ENCODE measurements around the gene NUTF2. TPM values are rescaled to one million over a fixed set of nuclear protein-coding genes. Genes with fewer than 3 reads are reported as not detected.
A peak's percentile ranks its signal among the peaks of the same experiment; 100 is the strongest.
"Not testable (repeated sequence)": the region's sequence is repeated elsewhere in the genome, so short reads cannot be mapped to it uniquely, and the experiment has no call there.

NUTF2 gene
- total RNA-seq, 1 donor from 2014 or later: 112 TPM

DNA sequence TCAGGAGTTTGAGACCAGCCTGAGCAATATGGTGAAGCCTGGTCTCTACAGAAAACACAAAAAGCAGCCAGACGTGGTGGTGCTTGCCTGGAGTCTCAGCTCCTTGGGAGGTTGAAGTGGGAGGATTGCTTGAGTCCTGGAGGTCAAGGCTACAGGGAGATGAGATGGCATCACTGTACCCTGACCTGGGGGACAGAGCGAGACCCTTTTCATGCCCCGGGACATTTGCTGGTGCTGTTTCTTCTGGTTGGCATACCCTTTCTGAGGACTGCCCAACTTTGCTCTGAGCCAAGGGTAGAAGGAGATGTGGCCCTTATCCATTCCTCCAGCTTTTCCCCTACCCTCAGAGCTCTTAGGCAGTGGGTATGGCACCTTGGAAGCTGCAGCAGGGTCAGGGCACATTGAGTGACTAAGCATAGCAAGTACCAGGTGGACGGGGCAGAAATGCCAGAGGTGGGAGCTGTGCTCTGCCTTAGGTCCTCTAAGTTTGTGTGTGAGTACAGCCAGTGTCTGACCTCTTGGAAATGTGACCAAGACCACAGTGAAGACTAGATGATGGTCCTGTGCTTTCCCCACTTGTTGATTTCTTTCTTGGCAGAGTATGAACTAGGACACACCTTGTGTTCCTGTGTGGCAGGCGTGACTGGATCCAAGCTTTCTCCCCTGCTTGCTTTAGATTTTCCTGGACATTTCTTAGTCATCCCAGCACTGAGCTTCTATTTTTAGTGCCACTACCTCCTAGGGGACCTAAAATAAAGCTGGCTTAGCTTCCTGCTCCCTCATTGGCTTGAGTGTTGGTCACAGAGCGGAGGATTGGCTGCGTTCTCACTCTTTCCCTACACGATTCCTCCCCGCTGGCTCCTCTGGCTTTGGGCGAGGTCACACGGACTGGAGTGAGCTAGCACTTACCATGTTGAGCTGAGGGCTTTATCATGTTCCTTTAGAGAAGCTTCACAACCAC is 16.2 kb downstream of the NUTF2 start:
- peak; percentile 57 for DNase-seq (ENCODE audit: low spot score)

DNA sequence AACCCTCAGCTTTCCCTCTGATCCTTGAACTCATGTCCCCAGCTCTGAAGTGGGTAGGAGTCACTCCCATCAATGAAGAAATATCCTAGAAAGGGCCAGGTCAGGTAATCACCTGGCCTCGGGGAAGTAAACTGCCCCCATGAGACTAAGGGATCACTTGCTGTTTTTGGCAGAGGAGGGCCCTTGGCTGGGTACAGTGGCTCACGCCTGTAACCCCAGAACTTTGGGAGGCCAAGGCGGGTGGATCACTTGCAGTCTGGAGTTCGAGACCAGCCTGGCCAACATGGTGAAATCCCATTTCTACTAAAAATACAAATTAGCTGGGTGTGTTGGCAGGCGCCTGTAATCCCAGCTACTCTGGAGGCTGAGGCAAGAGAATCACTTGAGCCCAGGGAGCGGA is 17.3 kb downstream of the NUTF2 start:
- DNase-seq (ENCODE audit: low spot score): not testable (repeated sequence)

DNA sequence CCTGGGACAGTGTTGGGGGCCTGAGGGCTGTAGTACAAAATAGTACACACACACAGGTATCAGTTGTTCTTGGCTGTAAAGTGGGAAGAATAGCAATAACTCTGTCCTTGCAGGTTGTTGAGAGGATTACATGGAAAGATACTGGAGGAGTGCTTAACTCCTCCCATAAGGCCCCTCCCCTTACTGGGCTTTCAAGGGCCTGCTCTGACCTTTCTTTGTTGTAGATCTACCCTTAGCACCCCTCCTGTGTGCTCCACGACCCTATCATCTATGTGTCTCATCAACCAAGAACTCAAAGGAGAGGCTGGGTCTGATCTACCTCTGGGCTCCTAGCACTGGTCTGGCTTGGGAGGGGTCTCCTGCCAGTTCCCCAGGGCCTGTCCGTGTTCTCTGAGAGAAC is 17.9 kb downstream of the NUTF2 start:
- DNase-seq (ENCODE audit: low spot score): no peak

DNA sequence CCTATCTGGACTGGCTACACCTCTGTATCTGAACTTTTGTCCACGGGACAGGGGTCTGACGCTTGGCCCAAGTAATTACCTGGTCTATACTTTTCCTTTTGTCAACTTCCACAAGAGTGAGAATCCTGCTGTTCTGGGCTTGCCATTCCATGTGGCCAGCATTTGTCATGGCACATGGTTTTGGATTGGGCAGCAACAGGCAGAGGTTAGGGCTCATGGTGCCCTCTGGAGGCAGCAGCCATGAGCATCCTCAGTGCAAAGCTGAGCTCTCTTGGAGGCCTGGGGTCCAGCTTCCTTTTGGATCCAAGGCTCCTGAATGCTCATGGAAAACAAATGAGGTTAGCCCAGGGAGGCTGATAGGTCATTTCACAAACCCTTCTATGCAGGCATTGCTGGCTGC is 18.6 kb downstream of the NUTF2 start:
- no peak for DNase-seq (ENCODE audit: low spot score)

DNA sequence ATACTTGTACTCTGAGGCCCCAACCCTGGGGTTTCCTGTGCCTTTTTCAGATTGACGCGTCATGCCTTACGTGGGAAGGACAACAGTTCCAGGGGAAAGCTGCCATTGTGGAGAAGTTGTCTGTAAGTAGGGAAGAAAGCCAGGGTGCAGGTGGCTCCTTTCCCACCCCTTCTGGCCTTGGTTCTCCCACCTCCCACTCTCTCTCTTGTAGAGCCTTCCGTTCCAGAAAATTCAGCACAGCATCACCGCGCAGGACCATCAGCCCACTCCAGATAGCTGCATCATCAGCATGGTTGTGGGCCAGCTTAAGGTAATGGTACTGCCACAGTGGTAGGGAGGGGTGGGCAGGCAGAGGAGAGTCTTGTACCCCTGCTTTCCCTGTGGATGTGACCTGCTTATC is 21.6 kb downstream of the NUTF2 start:
- no peak for DNase-seq (ENCODE audit: low spot score)

DNA sequence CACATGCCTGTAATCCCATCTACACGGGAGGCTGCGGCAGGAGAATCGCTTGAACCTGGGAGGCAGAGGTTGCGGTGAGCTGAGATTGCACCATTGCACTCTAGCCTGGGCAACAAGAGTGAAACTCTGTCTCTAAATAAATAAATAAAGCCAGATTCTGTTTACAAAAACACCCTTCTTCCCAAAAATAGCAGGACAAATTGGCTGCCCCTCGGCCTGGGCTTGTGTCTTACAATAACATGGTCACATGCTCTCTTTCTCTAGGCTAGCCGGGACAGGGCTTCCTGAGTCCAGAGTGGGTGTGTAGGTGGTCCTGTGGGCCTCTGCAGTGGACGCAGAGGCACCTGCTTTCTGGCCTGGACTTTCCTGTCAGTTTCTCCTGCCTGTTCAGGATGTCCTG is 22.9 kb downstream of the NUTF2 start:
- no peak for DNase-seq (ENCODE audit: low spot score)

DNA sequence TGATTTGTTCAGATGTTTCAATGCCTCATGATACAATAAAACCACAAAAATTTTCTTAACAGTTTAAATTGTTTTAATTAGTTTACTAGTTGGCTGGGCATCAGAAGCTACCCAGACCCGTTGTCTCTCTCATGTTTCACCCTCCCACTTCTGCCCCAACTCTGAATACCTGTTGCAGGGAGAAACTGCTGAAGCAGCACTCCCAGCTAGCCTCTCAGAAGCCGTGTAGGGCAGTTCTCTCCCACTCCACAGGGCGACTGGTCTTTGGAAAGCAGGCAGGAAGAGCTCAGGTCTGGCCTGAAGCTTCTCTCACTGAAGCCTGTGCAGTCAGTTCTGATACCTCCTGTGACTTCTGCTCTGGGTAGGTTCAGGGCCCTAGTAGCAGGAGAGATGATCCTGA is 24.5 kb downstream of the NUTF2 start:
- DNase-seq (ENCODE audit: low spot score): no peak

DNA sequence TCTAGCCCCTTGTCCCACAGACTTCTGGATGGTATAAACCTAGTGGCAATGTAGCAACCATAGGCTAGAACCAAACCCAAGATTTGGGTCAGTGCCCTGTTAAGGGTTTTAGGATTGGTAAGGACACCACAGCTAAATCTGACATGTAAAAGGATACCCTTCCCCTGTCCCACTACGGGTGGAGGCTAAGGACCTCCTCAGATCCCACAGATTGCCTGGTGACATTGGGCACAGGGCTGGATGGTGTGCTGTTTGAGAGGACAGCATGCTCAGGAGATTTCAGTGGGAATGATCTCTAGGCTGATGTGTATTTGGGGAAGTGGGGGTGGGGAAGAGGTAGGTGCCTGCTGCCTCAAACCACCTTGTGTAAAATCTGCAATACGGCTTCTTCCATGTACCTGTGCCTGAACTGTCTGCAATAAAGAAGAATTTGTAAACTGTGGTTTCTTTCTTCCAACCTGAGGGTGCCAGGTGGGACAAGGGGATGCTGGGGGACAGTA is 25.4 kb downstream of the NUTF2 start:
- no peak for DNase-seq (ENCODE audit: low spot score)

DNA sequence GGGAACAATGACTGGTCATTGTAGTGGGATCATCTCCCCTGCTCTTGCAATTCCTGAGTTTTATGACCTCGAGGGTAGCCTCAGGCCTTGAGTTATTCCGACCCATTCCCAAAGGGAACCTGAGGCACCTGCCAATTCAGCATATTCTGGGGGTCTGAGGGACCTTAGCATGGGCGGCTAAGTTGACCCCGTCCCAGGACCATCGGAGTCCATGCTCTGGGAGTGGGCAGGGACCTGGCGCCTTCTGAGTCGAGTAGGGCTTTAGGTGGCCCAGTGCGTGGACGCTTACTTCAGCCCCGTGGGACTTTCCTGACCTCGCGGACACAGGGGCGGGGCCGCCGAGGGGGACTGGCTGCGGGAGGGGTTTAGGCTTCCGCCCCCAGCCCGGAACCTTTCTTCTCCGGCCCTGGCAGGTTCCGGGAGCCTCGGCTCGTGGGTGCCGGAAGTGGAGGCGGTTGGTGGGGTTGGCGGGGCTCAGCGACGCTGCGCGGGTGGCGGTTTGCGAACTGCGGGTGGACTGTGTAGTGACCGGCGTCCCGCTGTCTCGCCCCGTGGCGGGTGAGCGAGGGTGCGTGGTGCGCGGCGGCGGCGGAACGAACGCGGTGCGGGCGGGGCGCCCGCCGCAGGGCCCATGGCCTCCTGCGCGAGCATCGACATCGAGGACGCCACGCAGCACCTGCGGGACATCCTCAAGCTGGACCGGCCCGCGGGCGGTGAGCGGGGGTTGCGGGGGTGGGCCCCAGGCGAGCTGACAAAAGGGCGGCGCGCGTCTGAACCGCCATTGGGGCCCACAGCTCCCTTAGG is 26.1 kb downstream of the NUTF2 start, which contains the start of gene EDC4:
Gene EDC4 (plus strand): TSS at position 422 of the 804 bp plus-strand sequence. CDS start 210 bp downstream, at position 632.
- DNase-seq (ENCODE audit: low spot score): peak; percentile 75

DNA sequence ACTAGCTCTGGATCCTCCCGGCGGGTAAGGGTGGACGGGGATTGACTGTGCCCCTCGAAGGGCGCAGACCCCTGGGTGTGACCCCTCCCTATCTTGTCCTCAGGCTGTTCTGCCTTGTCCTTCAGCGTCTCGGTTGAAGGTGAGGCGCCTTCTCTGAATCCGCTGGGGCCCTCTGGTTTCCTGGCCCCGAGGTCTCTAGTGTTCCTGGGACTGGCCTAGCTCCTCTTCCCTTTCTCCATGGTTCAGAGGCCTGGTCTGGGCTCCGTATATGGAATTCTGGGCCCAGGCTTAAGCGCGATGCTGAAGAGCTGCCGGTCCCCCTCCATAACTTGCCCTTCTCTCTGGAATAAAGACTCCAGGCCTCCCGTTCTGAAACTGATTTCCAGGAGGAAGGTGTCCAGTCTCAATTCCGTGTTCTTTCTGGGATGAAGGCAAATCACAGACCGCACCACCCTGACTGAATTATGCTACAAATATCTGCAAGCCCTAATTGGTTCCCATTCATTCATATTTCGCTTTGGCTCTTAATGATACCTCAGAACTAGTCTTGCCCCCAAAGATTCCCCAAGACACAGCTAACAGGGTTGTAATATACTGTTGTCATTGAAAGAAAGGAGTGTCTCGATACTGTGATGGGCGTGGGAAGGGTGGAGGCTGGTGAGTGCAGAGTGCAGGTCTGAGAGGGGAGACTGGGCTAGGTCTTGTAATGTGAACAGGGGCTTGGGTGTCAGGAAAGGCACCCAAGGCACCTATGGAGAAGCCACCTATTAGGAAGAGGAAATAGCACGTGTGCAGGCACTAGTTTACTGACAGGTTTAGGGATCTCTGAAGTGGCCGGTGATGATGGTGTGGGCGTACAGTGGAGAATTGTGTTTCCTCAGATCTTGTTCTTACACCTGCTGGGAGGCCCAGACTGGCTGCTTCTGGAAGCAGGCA is 27.0 kb downstream of the NUTF2 start:
- no peak for DNase-seq (ENCODE audit: low spot score)

DNA sequence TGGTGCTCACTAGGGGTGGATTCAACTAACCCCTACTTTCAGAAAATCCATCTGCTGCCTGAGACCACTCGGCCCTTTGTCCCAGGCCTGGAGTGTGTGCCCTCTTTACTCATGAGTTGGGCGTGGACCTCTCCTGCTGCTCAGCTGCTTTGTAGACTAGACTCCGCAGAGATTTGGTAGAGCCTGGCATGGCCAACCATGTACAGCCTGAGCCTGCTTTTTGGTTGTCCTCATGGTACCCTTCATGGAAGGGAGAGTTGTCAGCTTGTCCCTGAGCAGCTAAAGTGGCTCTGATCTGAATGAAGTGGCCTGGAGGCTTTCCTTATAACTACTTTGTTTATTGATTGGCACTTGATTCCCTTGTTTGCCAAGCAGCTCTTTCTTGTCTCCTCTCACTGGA is 27.6 kb downstream of the NUTF2 start:
- no peak for DNase-seq (ENCODE audit: low spot score)

DNA sequence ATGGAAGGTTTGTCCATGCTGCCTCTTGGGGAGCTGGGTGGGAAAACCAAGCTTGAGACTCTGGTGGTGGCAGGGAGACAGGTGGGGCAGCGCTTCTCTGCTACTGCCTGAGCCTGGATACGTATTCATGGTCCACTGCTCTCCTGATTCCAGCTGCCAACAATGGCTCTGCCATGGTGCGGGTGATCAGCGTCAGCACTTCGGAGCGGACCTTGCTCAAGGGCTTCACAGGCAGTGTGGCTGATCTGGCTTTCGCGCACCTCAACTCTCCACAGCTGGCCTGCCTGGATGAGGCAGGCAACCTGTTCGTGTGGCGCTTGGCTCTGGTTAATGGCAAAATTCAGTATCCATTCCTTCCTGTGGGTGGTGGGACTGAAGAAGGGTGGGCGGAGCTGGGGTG is 30.3 kb downstream of the NUTF2 start:
- DNase-seq (ENCODE audit: low spot score): no peak

DNA sequence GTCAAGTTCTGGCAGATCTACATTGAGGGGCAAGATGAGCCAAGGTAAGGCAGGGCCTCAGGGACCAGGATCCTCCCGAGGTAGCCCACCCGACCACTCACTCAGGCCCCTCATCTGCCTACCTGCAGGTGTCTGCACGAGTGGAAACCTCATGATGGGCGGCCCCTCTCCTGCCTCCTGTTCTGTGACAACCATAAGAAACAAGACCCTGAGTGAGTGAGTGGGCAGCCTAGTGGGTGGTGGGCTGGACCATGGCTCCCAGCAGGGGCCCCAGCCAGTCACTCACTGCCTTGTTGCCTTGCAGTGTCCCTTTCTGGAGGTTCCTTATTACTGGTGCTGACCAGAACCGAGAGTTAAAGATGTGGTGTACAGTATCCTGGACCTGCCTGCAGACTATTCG is 31.5 kb downstream of the NUTF2 start:
- DNase-seq (ENCODE audit: low spot score): no peak

DNA sequence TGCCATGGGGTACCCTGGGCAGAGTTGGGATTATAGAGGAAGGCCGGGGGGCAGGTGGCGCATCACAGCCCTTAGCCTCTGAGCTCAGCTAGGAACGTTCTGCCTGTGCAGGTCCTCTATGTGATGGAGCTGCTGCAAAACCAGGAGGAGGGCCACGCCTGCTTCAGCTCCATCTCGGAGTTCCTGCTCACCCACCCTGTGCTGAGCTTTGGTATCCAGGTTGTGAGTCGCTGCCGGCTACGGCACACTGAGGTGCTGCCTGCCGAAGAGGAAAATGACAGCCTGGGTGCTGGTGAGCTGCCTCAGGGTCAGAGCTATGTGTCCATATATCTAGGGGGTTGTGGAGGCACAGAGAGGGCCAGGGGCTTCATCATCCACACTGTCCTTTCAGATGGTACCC is 32.1 kb downstream of the NUTF2 start:
- DNase-seq (ENCODE audit: low spot score): no peak

DNA sequence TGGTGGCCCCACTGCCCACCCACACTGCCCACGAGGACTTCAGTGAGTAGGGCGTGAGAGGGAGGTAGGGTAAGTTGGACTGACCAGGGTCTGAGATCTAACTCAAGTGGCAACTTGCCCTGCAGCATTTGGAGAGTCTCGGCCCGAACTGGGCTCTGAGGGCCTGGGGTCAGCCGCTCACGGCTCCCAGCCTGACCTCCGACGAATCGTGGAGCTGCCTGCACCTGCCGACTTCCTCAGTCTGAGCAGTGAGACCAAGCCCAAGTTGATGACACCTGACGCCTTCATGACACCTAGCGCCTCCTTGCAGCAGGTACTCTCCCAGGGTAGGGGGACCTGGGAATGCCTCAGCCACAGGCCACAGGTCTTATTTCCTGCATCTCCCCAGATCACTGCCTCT is 32.7 kb downstream of the NUTF2 start:
- DNase-seq (ENCODE audit: low spot score): no peak

DNA sequence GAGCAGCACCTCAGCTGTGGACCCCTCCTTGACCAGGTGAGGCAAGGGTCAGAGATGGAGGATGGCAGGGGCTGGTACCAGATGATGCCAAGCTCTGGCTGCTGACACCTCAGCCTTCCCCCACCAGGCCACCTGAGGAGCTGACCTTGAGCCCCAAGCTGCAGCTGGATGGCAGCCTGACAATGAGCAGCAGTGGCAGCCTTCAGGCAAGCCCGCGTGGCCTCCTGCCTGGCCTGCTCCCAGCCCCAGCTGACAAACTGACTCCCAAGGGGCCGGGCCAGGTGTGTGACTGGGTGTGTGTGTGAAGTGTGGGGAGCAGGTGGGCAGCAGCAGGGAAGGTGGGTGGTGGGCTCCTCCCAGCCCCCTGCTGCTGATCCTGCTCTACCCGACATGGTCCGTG is 33.2 kb downstream of the NUTF2 start:
- DNase-seq (ENCODE audit: low spot score): no peak

DNA sequence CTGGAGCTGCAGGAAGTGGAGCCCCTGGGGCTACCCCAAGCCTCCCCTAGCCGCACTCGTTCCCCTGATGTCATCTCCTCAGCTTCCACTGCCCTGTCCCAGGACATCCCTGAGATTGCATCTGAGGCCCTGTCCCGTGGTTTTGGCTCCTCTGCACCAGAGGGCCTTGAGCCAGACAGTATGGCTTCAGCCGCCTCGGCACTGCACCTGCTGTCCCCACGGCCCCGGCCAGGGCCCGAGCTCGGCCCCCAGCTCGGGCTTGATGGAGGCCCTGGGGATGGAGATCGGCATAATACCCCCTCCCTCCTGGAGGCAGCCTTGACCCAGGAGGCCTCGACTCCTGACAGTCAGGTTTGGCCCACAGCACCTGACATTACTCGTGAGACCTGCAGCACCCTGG is 33.9 kb downstream of the NUTF2 start:
- no peak for DNase-seq (ENCODE audit: low spot score)

DNA sequence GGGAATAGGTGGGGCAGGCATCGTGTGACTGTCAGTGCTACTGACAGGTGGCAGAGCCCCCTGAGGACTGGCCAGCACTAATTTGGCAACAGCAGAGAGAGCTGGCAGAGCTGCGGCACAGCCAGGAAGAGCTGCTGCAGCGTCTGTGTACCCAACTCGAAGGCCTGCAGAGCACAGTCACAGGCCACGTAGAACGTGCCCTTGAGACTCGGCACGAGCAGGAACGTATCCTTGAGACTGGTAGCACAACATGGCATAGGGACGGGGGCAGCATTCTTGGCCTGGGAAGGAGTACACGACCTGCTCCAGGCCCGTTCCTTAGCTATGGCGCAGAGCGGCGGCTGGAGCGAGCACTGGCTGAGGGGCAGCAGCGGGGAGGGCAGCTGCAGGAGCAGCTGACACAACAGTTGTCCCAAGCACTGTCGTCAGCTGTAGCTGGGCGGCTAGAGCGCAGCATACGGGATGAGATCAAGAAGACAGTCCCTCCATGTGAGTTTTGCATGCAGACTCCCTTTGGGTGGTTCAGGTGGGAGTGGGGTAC is 35.0 kb downstream of the NUTF2 start:
- DNase-seq (ENCODE audit: low spot score): no peak

DNA sequence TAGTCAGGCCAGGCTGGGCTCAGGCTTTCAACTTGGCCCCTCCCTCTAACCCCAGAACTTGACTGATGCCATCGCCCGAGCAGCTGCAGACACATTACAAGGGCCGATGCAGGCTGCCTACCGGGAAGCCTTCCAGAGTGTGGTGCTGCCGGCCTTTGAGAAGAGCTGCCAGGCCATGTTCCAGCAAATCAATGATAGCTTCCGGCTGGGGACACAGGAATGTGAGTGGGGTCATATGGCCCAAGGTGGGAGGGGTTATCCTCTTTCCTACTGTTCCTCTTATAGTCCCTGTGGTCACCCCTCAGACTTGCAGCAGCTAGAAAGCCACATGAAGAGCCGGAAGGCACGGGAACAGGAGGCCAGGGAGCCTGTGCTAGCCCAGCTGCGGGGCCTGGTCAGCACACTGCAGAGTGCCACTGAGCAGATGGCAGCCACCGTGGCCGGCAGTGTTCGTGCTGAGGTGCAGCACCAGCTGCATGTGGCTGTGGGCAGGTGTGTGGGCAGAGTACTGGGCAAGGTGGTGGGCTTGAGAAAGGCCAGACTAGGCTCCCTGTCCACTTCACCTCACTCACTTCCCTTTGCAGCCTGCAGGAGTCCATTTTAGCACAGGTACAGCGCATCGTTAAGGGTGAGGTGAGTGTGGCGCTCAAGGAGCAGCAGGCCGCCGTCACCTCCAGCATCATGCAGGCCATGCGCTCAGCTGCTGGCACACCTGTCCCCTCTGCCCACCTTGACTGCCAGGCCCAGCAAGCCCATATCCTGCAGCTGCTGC is 35.8 kb downstream of the NUTF2 start:
- DNase-seq (ENCODE audit: low spot score): no peak

DNA sequence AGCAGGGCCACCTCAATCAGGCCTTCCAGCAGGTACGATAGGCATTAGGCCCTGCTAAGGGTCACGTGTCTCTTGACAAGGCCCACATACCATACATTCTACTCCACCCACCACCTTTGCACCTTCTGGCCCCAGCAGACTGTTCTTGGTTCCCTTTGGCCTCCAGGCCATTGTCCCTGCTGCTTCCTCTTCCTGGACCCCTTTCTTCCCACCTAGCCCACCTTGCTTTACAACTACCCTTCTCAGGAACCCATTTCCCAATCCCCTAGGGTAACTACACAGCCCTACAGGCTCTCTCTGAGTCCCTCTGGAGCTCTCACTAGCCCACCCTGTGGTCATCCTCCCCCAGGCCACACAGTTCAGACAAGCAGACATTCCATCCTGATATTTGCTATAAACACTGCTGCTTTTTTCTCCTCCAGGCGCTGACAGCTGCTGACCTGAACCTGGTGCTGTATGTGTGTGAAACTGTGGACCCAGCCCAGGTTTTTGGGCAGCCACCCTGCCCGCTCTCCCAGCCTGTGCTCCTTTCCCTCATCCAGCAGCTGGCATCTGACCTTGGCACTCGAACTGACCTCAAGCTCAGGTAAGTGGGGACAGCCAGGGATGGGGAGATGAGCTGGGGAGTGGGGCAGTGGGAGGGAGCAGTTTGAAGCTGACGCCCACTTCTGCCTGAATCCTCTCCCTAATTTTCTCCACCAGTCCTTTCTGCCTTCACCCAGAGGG is 36.6 kb downstream of the NUTF2 start:
- DNase-seq (ENCODE audit: low spot score): no peak

Data from umbilical cord (tissue), 2 donors.